ENCODE data around the gene ZNF705A.
"Not testable (repeated sequence)": the region's sequence is repeated elsewhere in the genome, so short reads cannot be mapped to it uniquely, and the experiment has no call there.

Gene ZNF705A

DNA sequence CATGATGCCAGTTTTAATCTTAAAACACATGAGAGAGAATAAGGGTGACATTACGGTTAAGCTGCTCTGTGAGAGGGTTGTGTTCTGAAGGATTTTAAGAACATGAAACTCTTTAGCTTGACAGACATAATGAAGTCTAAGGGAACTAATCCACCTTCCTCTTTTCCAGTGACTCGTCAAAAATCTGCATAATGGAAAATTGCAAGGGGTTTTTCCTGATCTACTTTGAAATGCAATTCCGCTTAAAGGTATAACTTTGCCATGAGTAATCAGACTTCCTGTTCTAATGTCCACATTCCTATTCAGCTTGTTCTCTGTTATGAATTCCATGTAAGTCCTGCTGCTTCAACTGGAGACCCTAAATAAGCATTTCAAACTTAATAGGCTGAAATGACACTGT, at the start of gene ZNF705A:
TSS of gene ZNF705A (plus strand) at position 171 of the 400 bp plus-strand sequence. CDS start 15,611 bp downstream, outside the sequence.
- H3K27ac ChIP-seq (ENCODE audit: low read depth, low read length) = no peak within 1 kb of the TSS
- TF ChIP-seq, protein P1, sequence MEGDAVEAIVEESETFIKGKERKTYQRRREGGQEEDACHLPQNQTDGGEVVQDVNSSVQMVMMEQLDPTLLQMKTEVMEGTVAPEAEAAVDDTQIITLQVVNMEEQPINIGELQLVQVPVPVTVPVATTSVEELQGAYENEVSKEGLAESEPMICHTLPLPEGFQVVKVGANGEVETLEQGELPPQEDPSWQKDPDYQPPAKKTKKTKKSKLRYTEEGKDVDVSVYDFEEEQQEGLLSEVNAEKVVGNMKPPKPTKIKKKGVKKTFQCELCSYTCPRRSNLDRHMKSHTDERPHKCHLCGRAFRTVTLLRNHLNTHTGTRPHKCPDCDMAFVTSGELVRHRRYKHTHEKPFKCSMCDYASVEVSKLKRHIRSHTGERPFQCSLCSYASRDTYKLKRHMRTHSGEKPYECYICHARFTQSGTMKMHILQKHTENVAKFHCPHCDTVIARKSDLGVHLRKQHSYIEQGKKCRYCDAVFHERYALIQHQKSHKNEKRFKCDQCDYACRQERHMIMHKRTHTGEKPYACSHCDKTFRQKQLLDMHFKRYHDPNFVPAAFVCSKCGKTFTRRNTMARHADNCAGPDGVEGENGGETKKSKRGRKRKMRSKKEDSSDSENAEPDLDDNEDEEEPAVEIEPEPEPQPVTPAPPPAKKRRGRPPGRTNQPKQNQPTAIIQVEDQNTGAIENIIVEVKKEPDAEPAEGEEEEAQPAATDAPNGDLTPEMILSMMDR (IDR thresholded peaks at IDR 0.05; ENCODE audit: insufficient read depth, low read length, poor library complexity, severe bottlenecking) = no peak
- TF ChIP-seq EZH2phosphoT487 (conservative IDR thresholded peaks at IDR 0.05; ENCODE audit: low read length) = no peak
- H3F3A ChIP-seq (ENCODE audit: insufficient read depth) = no peaks in the 10 kb centered on the region
- H3K36me3 ChIP-seq (ENCODE audit: low read length) = no peaks in the 10 kb centered on the region
- H2AFZ ChIP-seq (ENCODE audit: low read depth, low read length, severe bottlenecking) = no peak within 1 kb of the TSS
- H3K4me2 ChIP-seq (ENCODE audit: low read depth, low read length, poor library complexity, severe bottlenecking) = no peak within 1 kb of the TSS
- H3K79me2 ChIP-seq (ENCODE audit: insufficient read depth, low read length) = no peaks in the 10 kb centered on the region
- H3K4me3 ChIP-seq (ENCODE audit: insufficient read depth, low read length, poor library complexity, severe bottlenecking) = no peak within 1 kb of the TSS
- H3K27me3 ChIP-seq (ENCODE audit: low read length) = no peaks in the 10 kb centered on the region
- H3K9me3 ChIP-seq (ENCODE audit: insufficient read depth, low read length) = no peaks in the 10 kb centered on the region
- H3K9ac ChIP-seq (ENCODE audit: low read length) = no peak within 1 kb of the TSS
- no peaks in the 10 kb centered on the region for H3K9me2 ChIP-seq (replicated peaks; ENCODE audit: insufficient read depth, low read length)
- H4K20me1 ChIP-seq (ENCODE audit: low read depth, low read length) = no peaks in the 10 kb centered on the region

DNA sequence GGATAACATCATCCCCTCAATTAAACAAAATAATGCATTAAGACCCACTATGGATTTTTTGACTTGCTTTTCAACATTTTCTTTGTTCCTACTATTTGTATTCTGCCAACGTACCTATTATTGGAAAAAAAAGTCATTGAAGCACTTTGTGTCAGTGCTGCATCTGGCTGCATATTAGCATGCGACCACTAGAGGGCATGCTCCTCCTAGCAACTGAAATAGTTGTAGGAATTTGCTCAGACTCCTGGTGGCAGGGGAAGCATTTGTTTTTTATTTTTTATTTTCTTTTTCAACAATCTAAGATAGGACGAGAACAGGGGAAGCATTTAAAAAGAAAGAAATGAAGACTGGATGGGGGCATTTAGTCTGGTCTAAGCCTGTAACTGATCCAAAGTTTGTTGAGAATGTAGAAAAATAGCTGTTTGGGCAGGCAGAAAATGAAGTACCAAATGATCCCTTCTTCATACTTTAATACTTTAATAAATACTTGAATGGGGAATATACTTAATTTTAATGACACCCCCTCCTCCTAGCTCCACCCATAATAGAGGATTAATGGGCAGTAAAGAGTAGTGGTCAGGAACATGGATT, 47.9 kb upstream of the ZNF705A start:
- TF ChIP-seq, protein P1 (IDR thresholded peaks at IDR 0.05; ENCODE audit: insufficient read depth, low read length, poor library complexity, severe bottlenecking) = peak; percentile 99
- TF ChIP-seq EZH2phosphoT487 (conservative IDR thresholded peaks at IDR 0.05; ENCODE audit: low read length) = no peak
- no peak overlapping the region for H3K4me3 ChIP-seq (ENCODE audit: insufficient read depth, low read length, poor library complexity, severe bottlenecking)
- H3K79me2 ChIP-seq (ENCODE audit: insufficient read depth, low read length) = no peaks in the 10 kb centered on the region
- peak overlapping the region; percentile 32 for H2AFZ ChIP-seq (ENCODE audit: low read depth, low read length, severe bottlenecking)
- no peak overlapping the region; the same call in 1 of the 2 replicates for H3K9ac ChIP-seq (ENCODE audit: low read length)
- H3K9me2 ChIP-seq (replicated peaks; ENCODE audit: insufficient read depth, low read length) = no peaks in the 10 kb centered on the region
- no peaks in the 10 kb centered on the region for H3K27me3 ChIP-seq (ENCODE audit: low read length)
- peak overlapping the region; percentile 14 for H3K4me2 ChIP-seq (ENCODE audit: low read depth, low read length, poor library complexity, severe bottlenecking)
- no peaks in the 10 kb centered on the region for H4K20me1 ChIP-seq (ENCODE audit: low read depth, low read length)
- no peaks in the 10 kb centered on the region for H3K9me3 ChIP-seq (ENCODE audit: insufficient read depth, low read length)
- H3F3A ChIP-seq (ENCODE audit: insufficient read depth) = no peaks in the 10 kb centered on the region
- H3K36me3 ChIP-seq (ENCODE audit: low read length) = no peaks in the 10 kb centered on the region
- no peak overlapping the region for H3K27ac ChIP-seq (ENCODE audit: low read depth, low read length)

DNA sequence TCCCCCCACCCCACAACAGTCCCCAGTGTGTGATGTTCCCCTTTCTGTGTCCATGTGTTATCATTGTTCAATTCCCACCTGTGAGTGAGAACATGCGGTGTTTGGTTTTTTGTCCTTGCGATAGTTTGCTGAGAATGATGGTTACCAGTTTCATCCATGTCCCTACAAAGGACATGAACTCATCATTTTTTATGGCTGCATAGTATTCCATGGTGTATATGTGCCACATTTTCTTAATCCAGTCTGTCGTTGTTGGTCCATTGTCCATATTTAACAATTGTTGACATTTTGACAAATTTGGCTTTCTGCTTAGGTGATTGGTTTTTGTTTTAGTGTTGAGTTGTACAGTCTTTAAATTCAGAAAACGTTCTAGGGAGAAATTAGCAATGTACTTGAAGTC, 43.7 kb upstream of the ZNF705A start:
- not testable (repeated sequence) for H4K20me1 ChIP-seq (ENCODE audit: low read depth, low read length); H2AFZ ChIP-seq (ENCODE audit: low read depth, low read length, severe bottlenecking); H3K4me3 ChIP-seq (ENCODE audit: insufficient read depth, low read length, poor library complexity, severe bottlenecking); H3K79me2 ChIP-seq (ENCODE audit: insufficient read depth, low read length); H3F3A ChIP-seq (ENCODE audit: insufficient read depth); H3K27me3 ChIP-seq (ENCODE audit: low read length); H3K36me3 ChIP-seq (ENCODE audit: low read length); H3K9me2 ChIP-seq (replicated peaks; ENCODE audit: insufficient read depth, low read length); H3K9ac ChIP-seq (ENCODE audit: low read length); H3K4me2 ChIP-seq (ENCODE audit: low read depth, low read length, poor library complexity, severe bottlenecking); H3K9me3 ChIP-seq (ENCODE audit: insufficient read depth, low read length); H3K27ac ChIP-seq (ENCODE audit: low read depth, low read length)

DNA sequence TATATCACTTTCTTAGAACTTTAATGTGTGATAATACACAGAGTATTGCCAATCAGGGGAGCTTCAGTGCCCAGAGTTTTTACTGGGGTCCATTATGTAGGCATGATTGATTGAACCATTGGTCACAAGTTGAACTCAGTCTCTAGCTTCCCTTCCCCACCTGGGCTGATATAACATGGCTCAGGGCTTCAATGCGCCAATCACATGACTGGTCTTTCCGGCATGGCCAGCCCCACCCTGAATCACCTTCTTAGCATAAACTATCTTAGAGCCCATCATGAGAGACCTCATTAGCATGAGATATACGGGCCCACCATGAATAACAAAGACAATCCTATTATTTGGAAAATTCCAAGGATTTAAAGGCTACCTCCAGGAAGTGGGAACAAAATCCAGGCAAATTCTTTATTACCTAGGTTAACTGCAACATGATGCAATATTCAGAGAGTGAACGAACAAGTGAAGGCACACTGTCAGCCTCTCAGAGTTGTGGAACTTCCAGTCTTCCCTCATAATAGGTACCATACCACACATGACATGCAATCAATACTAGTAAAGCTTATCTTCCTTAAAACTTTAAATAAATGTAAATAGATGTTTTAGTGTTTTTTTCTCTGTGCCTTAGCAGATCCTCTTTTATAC, 36.6 kb upstream of the ZNF705A start:
- no peaks in the 10 kb centered on the region for H3K9me2 ChIP-seq (replicated peaks; ENCODE audit: insufficient read depth, low read length)
- no peaks in the 10 kb centered on the region for H3F3A ChIP-seq (ENCODE audit: insufficient read depth)
- no peak overlapping the region for H3K4me2 ChIP-seq (ENCODE audit: low read depth, low read length, poor library complexity, severe bottlenecking)
- no peak overlapping the region for H3K4me3 ChIP-seq (ENCODE audit: insufficient read depth, low read length, poor library complexity, severe bottlenecking)
- H3K27me3 ChIP-seq (ENCODE audit: low read length) = no peaks in the 10 kb centered on the region
- H2AFZ ChIP-seq (ENCODE audit: low read depth, low read length, severe bottlenecking) = no peak overlapping the region
- H3K9me3 ChIP-seq (ENCODE audit: insufficient read depth, low read length) = no peaks in the 10 kb centered on the region
- H3K79me2 ChIP-seq (ENCODE audit: insufficient read depth, low read length) = no peaks in the 10 kb centered on the region
- H3K9ac ChIP-seq (ENCODE audit: low read length) = no peak overlapping the region
- H3K36me3 ChIP-seq (ENCODE audit: low read length) = no peaks in the 10 kb centered on the region
- no peak overlapping the region for H3K27ac ChIP-seq (ENCODE audit: low read depth, low read length)
- no peak for TF ChIP-seq EZH2phosphoT487 (conservative IDR thresholded peaks at IDR 0.05; ENCODE audit: low read length)
- TF ChIP-seq, protein P1 (IDR thresholded peaks at IDR 0.05; ENCODE audit: insufficient read depth, low read length, poor library complexity, severe bottlenecking) = no peak
- no peaks in the 10 kb centered on the region for H4K20me1 ChIP-seq (ENCODE audit: low read depth, low read length)

All from SU-DHL-6 (cell line).